ENCODE data around the gene DNM3.
"Not testable (repeated sequence)": the region's sequence is repeated elsewhere in the genome, so short reads cannot be mapped to it uniquely, and the experiment has no call there.

Gene DNM3

GRCh38 chr1:172401892-172402291, 560.6 kb downstream of the DNM3 start:
- no peak for DNase-seq

- no peak for DNase-seq
Observed at GRCh38 chr1:172402878-172403569, 561.7 kb downstream of the DNM3 start.

GRCh38 chr1:172404121-172404520, 562.8 kb downstream of the DNM3 start:
- DNase-seq, result no peak

GRCh38 chr1:172405912-172406311, 564.6 kb downstream of the DNM3 start:
- no peak for DNase-seq

- no peak for DNase-seq
Observed at GRCh38 chr1:172406968-172407367, 565.7 kb downstream of the DNM3 start.

GRCh38 chr1:172408958-172409357, 567.7 kb downstream of the DNM3 start:
- DNase-seq, result no peak

- no peak for DNase-seq
Observed at GRCh38 chr1:172410027-172410426, 568.7 kb downstream of the DNM3 start.

GRCh38 chr1:172411791-172412338, 570.6 kb downstream of the DNM3 start:
- no peak for DNase-seq

DNA sequence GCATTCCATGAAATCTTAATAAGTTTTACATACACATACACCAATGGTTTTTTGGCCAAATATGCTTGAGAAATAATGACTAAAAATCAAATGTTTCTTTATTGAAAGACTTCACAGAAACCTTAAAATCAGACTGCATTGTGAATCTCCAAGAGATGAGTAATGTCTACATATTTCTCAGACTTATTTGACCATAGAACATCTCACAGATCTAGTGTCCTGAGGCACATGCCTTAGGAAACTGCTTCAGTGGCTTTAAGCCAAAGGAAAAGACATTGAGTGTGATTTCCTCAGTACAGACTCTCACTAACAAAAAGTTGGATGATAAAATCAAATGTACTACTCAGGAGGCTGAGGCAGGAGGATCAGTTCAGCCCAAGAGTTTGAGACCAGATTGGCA, 573.0 kb downstream of the DNM3 start:
- DNase-seq, result no peak

- DNase-seq, result no peak
Observed at GRCh38 chr1:172416496-172417035, 575.3 kb downstream of the DNM3 start.

GRCh38 chr1:172417557-172417956, 576.3 kb downstream of the DNM3 start:
- no peak for DNase-seq

DNA sequence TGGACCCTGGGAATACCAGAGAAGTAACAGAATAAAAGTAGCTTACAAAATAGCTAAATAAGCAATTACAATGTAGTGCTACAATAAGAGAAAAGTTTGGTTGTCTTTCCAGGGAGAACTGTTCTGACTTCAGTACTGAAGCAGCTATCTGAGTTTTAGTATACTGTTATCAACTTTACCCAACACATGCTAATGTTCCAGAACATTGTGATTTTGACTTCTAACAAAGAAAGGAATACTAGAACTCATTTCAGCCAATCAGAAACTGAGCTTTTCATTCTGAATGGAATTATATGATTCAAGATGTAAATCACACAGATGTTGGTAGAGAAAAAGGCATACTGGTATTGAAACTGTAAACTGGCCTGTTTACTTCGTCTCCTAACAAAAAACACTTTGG, 579.1 kb downstream of the DNM3 start, which contains the start of gene C1orf105:
Gene C1orf105, plus strand, starts transcription at position 301 of the 400 bp plus-strand sequence. CDS start 201 bp downstream, outside the sequence.
- no peak for DNase-seq

DNA sequence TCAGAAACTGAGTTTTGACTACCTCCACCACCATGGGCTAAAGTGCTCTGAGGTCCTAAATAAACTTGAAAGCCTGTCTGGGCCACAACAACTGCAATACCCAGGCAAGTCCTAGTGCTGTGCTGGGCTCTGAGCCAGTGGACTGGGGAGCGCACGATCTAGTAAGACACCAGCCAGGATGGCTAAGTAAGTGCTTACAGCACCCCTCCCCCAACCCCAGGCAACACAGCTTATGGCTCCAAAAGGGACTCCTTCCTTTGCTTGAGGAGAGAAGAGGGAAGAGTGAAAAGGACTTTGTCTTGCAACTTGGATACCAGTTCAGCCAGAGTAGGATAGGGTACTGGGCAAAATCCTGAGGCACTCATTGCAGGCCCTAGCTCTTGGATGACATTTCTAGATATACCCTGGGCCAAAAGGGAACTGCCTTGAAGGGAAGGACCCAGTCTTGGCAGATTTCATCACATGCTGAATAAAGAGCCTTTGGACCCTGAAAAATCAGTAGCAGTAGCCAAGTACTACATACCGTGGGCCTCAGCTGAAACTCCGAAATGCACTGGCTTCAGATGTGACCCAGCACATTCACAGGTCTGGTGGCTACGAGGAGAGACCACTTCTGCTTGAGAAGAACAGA, 580.8 kb downstream of the DNM3 start:
- no peak for DNase-seq

GRCh38 chr1:172423336-172423735, 582.0 kb downstream of the DNM3 start:
- no peak for DNase-seq

DNA sequence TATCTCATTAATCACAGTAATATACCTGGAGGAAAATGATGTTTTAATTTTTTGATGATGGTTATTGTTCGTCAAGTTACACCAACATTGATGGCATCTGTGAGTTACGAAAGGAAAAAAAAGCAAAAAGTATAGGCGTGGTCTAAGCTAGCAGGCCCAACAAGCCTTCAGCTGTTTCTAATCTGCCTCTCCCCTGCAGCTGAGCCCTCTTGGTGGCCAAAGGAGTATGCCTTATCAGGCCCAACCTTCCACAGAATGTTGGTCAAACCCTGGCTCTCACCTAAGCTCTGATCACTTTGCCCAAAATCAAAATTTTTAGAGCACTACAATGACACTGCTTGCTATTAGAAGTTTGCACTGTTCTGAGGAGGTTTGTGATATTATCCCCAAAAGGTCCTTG, 584.0 kb downstream of the DNM3 start:
- no peak for DNase-seq

GRCh38 chr1:172427191-172427590, 585.9 kb downstream of the DNM3 start:
- no peak for DNase-seq

DNA sequence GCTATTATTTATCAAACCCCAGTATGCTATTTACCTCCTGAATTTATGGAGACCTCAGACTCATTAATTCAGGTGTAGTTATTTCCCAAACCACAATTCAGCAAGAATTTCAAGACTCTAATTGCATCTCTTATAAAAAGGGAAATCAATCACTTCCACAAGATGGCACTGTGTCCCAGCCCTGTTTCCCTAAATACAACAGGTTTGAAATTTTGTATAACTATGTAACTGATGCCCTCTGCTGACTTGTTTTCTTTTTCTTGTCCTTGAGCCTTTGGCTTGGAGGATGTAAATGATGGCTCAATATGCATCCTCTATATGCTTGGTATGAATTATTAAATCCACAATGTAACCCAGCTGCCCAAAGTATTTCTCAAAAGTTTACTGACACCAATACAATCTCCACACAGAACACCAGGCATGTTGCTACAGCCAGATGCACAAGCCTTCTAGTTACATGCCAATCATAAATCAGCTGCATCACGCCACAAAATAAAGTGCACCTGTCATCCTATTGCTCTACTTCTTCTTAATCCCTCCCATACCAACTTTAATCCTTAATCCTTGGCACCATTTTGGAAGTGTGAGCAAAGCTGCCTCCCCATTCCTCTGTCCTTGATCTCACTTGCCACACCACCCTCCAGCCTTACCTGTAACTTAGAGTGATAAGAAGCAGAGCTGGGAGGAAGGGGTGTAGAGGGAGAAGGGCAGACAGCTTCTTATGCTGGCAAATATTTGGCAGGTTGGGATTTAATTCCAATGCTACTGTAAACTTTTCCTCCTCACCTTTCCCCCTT, 588.2 kb downstream of the DNM3 start:
- DNase-seq, result peak; percentile 63 to 71 (median 68)

- no peak for DNase-seq
Observed at GRCh38 chr1:172430128-172430454, 588.8 kb downstream of the DNM3 start.

DNA sequence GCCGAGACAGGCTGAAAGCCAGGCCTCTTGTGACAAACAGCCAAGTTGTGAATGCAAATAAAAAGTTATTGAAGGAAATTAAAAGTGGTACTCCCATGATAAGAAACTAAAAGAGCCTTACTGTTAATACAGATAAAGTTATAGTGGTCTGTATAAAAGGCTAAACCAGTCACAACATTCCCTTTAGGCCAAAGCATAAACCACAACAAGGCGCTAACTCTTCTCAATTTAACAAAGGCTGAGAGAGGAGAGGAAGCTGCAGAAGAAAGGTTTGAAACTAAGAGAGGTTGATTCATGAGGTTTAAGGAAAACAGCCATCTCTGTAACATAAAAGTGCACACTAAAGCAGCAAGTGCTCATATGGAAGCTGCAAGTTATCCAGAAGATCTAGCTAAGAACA, 589.9 kb downstream of the DNM3 start:
- no peak for DNase-seq

- no peak for DNase-seq
Observed at GRCh38 chr1:172431721-172432192, 590.5 kb downstream of the DNM3 start.

DNA sequence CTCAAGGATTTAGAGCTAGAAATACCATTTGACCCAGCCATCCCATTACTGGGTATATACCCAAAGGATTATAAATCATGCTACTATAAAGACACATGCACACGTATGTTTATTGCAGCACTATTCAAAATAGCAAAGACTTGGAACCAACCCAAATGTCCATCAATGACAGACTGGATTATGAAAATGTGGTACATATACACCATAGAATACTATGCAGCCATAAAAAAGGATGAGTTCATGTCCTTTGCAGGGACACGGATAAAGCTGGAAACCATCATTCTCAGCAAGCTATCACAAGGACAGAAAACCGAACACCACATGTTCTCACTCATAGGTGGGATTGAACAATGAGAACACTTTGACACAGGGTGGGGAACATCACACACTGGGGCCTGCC, 595.9 kb downstream of the DNM3 start:
- DNase-seq, result not testable (repeated sequence)

GRCh38 chr1:172442404-172442803, 601.1 kb downstream of the DNM3 start:
- DNase-seq, result no peak

All from suppressor macrophage treated with lipopolysaccharide for 1 hour (primary cell).